GM12878 (cell line): ENCODE results near the gene MAPRE2. TPM values are rescaled to one million over a fixed set of nuclear protein-coding genes. Genes with fewer than 3 reads are reported as not detected.

Experiments used
- ATAC-seq: fragments of 200-7000 bp; cut with Tn5 transposase; 3 replicates; pipeline ENCODE4 v1.9.1; 2020; ENCODE audit warnings: mild to moderate bottlenecking, moderate library complexity
- BruUV-seq: library from RNA; stranded (reverse); fragments of 400-500 nt; replicated peaks from 2 replicates; lab custom pipeline; 2021; lab: Mats Ljungman, UMichigan
- CTCF ChIA-PET: fragments of 300-600 bp; sonication (Branson Sonifier 250); formaldehyde crosslinking; extraction: SDS; loops from one replicate; lab custom pipeline; 2021; ENCODE audit warnings: inconsistent platforms; lab: Yijun Ruan, JAX
- POLR2A ChIA-PET: fragments of 350-600 bp; formaldehyde crosslinking; extraction: SDS; loops from one replicate; lab custom pipeline; 2021; ENCODE audit warnings: inconsistent platforms; lab: Charles Lee
- RAD21 ChIA-PET: fragments of 300-600 bp; sonication (Branson Sonifier 250); formaldehyde crosslinking; loops from one replicate; lab custom pipeline; 2023; ENCODE audit warnings: antibody characterized with exemption; ENCODE audit not compliant: unreplicated experiment; lab: Charles Lee
- SMC1A ChIA-PET: fragments of 300-600 bp; sonication (Branson Sonifier 250); formaldehyde crosslinking; loops from one replicate; lab custom pipeline; 2023; ENCODE audit not compliant: unreplicated experiment, uncharacterized antibody; lab: Charles Lee
- DNase-seq: peaks from one replicate; pipeline ENCODE4 v3.0.0-alpha.2; 2011; ENCODE audit warnings: low read depth, low spot score
- FAIRE-seq: peaks from 3 replicates; lab custom pipeline; 2011; peaks lifted over from hg19 to GRCh38; lab: Jason Lieb, UNC
- H2AFZ ChIP-seq: 2 replicates; pipeline ENCODE4 v1.6.0; 2011; ENCODE audit warnings: low read depth, low read length, control low read depth; ENCODE audit not compliant: control insufficient read depth
- H3K27ac ChIP-seq: 2 replicates; pipeline ENCODE4 v1.5.1; 2011; ENCODE audit warnings: control low read depth; ENCODE audit not compliant: control insufficient read depth, insufficient read depth
- H3K27me3 ChIP-seq, 2 experiments: replicated peaks in 1 of 2; 2 replicates each; pipeline versions ENCODE4 v1.6.0 to v1.6.1; 2011; ENCODE audit warnings: low read length in 1 of 2; ENCODE audit not compliant: control insufficient read depth in 2 of 2, insufficient read depth in 2 of 2
- H3K36me3 ChIP-seq, 2 experiments: 2 replicates each; pipeline ENCODE4 v1.5.1; 2011; ENCODE audit warnings: low read length in 1 of 2; ENCODE audit not compliant: control insufficient read depth in 2 of 2, insufficient read depth in 2 of 2
- H3K4me1 ChIP-seq: 2 replicates; pipeline ENCODE4 v1.6.1; 2011; ENCODE audit warnings: mild to moderate bottlenecking, low read length, moderate library complexity, mixed read lengths; ENCODE audit not compliant: control insufficient read depth, insufficient read depth
- H3K4me2 ChIP-seq: 2 replicates; pipeline ENCODE4 v1.6.0; 2011; ENCODE audit warnings: control low read depth; ENCODE audit not compliant: control insufficient read depth, insufficient read depth
- H3K4me3 ChIP-seq: fragments of 200-600 bp; sonication (generic); 2 replicates; pipeline ENCODE4 v1.5.1; 2016
- H3K79me2 ChIP-seq: 2 replicates; pipeline ENCODE4 v1.6.0; 2011; ENCODE audit warnings: low read length; ENCODE audit not compliant: control insufficient read depth, insufficient read depth
- H3K9ac ChIP-seq: 2 replicates; pipeline ENCODE4 v1.8.0; 2011; ENCODE audit warnings: low read length, control low read depth, mixed read lengths; ENCODE audit not compliant: control insufficient read depth, insufficient read depth
- H3K9me3 ChIP-seq: replicated peaks from 3 replicates; pipeline ENCODE4 v1.5.1; 2011; ENCODE audit warnings: mild to moderate bottlenecking, low read length; ENCODE audit not compliant: control insufficient read depth, insufficient read depth
- H4K20me1 ChIP-seq: 2 replicates; pipeline ENCODE4 v1.6.0; 2011; ENCODE audit not compliant: control insufficient read depth, insufficient read depth
- CEBPB ChIP-seq, 2 experiments: fragments of 150-350 bp in 1 of 2; IDR thresholded peaks; 2 replicates each; pipeline ENCODE4 v1.6.1; 2012 to 2014; ENCODE audit warnings: low read depth in 2 of 2, low read length in 2 of 2, borderline replicate concordance in 1 of 2, inconsistent platforms in 1 of 2
- GABPA ChIP-seq: IDR thresholded peaks from 2 replicates; pipeline ENCODE4 v1.6.1; 2014; ENCODE audit warnings: antibody characterized with exemption, low read depth, mild to moderate bottlenecking, inconsistent platforms
- RBBP5 ChIP-seq: fragments of 200-600 bp; sonication (generic); conservative IDR thresholded peaks from 2 replicates; pipeline ENCODE4 v1.6.1; 2016
- SMAD1 ChIP-seq: fragments of 450-650 bp; IDR thresholded peaks from 2 replicates; pipeline ENCODE4 v1.6.1; 2018; ENCODE audit warnings: mild to moderate bottlenecking, low read depth; ENCODE audit not compliant: partially characterized antibody
- SRF ChIP-seq, 2 experiments: IDR thresholded peaks; 2 replicates each; pipeline ENCODE4 v1.6.1; 2011; ENCODE audit warnings: low read depth in 2 of 2, low read length in 2 of 2, mild to moderate bottlenecking in 1 of 2, moderate library complexity in 1 of 2
- WGBS: methylation state at CpG from one replicate; pipeline ENCODE4 v1.1.6; 2016; ENCODE audit warnings: low lambda C conversion rate; ENCODE audit not compliant: insufficient replicate concordance, insufficient coverage; ENCODE audit errors: missing lambda C conversion rate; 5-methylcytosine and 5-hydroxymethylcytosine counted together
- in situ Hi-C: fragments of 300-500 bp; cut with MboI; formaldehyde crosslinking; loops from 9 replicates; pipeline ENCODE4 v1.14.3; 2018; ENCODE audit warnings: mixed read lengths
- intact Hi-C: fragments of 100-400 bp; cut with micrococcal nuclease; formaldehyde crosslinking; loops from one replicate; pipeline ENCODE4 v1.14.2; 2022; ENCODE audit not compliant: unreplicated experiment
- polyA plus RNA-seq, 11 experiments: library from polyadenylated mRNA; depleted of rRNA in 4 of 11; unstranded in 6 of 11; stranded (reverse) in 5 of 11; fragments of >200 nt; fragmentation: Nextera tagmentation in 4 of 11; fragmentation: Illumina TruSeq in 1 of 11; extraction: Ambion mirVana in 4 of 11; extraction: Trizol in 1 of 11; gene quantifications; 1 replicate in 1 of 11; 2 replicates in 10 of 11; pipeline versions ENCODE4 v1.2.1 to v1.2.3, GENCODE V29; 2011 to 2016; ENCODE audit warnings: inconsistent platforms in 2 of 11, missing spikeins in 2 of 11, low read depth in 1 of 11
- total RNA-seq, 4 experiments: library from RNA; depleted of rRNA in 3 of 4; stranded (reverse); fragments of >200 nt in 3 of 4; fragmentation: Illumina TruSeq in 1 of 4; extraction: Trizol in 1 of 4; gene quantifications; 2 replicates each; pipeline versions ENCODE4 v1.2.1 to v1.2.3, GENCODE V29; 2013 to 2021
- TF ChIP-seq, protein P1 (sequence below): IDR thresholded peaks from 2 replicates; pipeline ENCODE4 v1.6.1; 2011; ENCODE audit warnings: borderline replicate concordance, low read depth, mild to moderate bottlenecking, moderate library complexity, low read length; ENCODE audit not compliant: insufficient read depth, poor library complexity, severe bottlenecking

MAPRE2 gene
- total and polyA plus RNA-seq, 10 of the 15 experiments (the other 5 are each of a cell fraction or from before 2014, with no cell fraction given) = 11.0 to 50.6 (median 24.0) TPM

DNA sequence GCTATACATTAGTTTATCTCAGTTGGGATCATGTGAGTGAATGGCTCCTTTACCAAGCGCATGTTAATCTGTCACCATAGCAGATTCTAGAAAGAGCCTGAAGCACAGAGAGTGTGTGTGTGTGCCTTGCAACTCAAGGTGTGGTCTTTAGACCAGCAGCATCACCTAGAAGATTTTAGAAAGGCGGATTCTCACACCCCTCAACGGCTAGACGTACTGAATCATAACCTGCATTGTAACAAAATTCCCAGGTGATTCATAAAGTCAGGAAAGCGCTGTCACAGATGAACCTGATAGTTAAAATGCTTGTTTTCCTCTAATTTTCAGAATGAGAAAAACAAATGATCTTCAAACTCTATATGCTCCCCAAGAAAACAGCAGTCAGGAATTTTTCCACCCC is 45.5 kb upstream of the MAPRE2 start:
- WGBS = 40% methylated on average over 5 of the region's 5 CpGs
- DNase-seq (no peak), FAIRE-seq (no peak), ATAC-seq (no peak)
- intact Hi-C loops (no loop called here), in situ Hi-C loops (no loop called here)
- Histone ChIP-seq H3K27me3 (no peaks in the 10 kb centered on the region), H3K36me3 (no peaks in the 10 kb centered on the region), H3K9me3 (no peaks in the 10 kb centered on the region), H3K4me1 (no peaks in the 10 kb centered on the region), H3K27ac (no peak overlapping the region), H3K4me3 (no peak overlapping the region), H3K9ac (no peak overlapping the region), H3K4me2 (no peak overlapping the region), H2AFZ (no peak overlapping the region), H4K20me1 (no peaks in the 10 kb centered on the region), H3K79me2 (no peaks in the 10 kb centered on the region)
- ChIA-PET POLR2A (no interaction called here), CTCF (interaction anchor here (1.8 to 1.9 kb wide), 2 partner anchors 11 to 391 kb away, joined by 5 to 10 read pairs; no protein-coding TSS in a partner anchor), RAD21 (no interaction called here), SMC1A (no interaction called here)
- no peak for TF ChIP-seq RBBP5
- no peak for TF ChIP-seq CEBPB (IDR thresholded peaks at IDR 0.05; ENCODE audit: borderline replicate concordance in 1 of 2, low read depth in 2 of 2, low read length in 2 of 2)
- no TSS peak for BruUV-seq

DNA sequence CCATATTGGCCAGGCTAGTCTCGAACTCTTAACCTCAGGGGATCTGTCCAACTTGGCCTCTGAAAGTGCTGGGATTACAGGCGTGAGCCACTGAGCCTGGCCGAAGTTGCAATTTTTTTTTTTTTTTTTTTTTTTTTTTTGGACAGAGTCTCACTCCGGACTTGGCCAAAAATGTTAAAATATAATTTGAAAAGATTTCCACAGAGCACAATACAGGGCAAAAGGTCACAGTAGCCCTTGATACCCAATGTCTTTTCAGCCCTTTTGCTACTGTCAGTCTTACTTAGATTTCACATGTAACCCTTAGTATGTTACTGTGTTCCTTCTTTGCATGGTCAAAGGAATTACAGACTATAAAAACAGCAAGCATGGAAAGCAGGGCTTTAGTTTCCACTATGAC is 42.6 kb upstream of the MAPRE2 start:
- ChIA-PET SMC1A (interaction anchor here (1.5 to 1.9 kb wide), 2 partner anchors 23 to 146 kb away, joined by 3 to 5 read pairs; no protein-coding TSS in a partner anchor), RAD21 (no interaction called here), POLR2A (no interaction called here), CTCF (no interaction called here)
- no peaks in the 10 kb centered on the region for H4K20me1 ChIP-seq
- intact Hi-C loops (no loop called here), in situ Hi-C loops (no loop called here)
- no peaks in the 10 kb centered on the region for H3K27me3 ChIP-seq
- no peak overlapping the region for H3K27ac ChIP-seq
- DNase-seq = no peak
- FAIRE-seq = no peak
- no peak overlapping the region for H3K4me2 ChIP-seq
- H3K36me3 ChIP-seq = no peaks in the 10 kb centered on the region
- TF ChIP-seq GABPA (no peak), SRF (IDR thresholded peaks at IDR 0.05; ENCODE audit: low read depth in 2 of 2, low read length in 2 of 2) (no peak), SMAD1 (no peak)
- TF ChIP-seq, protein P1, sequence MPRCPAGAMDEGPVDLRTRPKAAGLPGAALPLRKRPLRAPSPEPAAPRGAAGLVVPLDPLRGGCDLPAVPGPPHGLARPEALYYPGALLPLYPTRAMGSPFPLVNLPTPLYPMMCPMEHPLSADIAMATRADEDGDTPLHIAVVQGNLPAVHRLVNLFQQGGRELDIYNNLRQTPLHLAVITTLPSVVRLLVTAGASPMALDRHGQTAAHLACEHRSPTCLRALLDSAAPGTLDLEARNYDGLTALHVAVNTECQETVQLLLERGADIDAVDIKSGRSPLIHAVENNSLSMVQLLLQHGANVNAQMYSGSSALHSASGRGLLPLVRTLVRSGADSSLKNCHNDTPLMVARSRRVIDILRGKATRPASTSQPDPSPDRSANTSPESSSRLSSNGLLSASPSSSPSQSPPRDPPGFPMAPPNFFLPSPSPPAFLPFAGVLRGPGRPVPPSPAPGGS = no peak
- TF ChIP-seq, all 136 proteins: peak for 0
- no peak overlapping the region for H3K4me3 ChIP-seq
- no peaks in the 10 kb centered on the region for H3K79me2 ChIP-seq
- no peak for ATAC-seq
- no peaks in the 10 kb centered on the region for H3K4me1 ChIP-seq
- WGBS = 49% methylated on average over 4 of the region's 4 CpGs
- no peak overlapping the region for H3K9ac ChIP-seq
- BruUV-seq = no TSS peak
- H3K9me3 ChIP-seq = no peaks in the 10 kb centered on the region
- no peak overlapping the region for H2AFZ ChIP-seq
